NCI-H460 (cell line): Measurements from ENCODE around the gene RADIL. TPM values are rescaled to one million over a fixed set of nuclear protein-coding genes. Genes with fewer than 3 reads are reported as not detected.
"Not testable (repeated sequence)": the region's sequence is repeated elsewhere in the genome, so short reads cannot be mapped to it uniquely, and the experiment has no call there.

Experiments used
- DNase-seq: peaks from one replicate; pipeline ENCODE4 v3.0.0-alpha.2; 2016; ENCODE audit warnings: low read depth; ENCODE audit errors: extremely low read depth
- total RNA-seq: library from RNA; depleted of rRNA; stranded (reverse); fragments of >200 nt; shearing (Covaris generic); gene quantifications from 2 replicates; pipeline ENCODE4 v1.2.3, GENCODE V29; 2014

RADIL gene
- total RNA-seq, 1 experiment from 2014 or later: 11.5 TPM

DNA sequence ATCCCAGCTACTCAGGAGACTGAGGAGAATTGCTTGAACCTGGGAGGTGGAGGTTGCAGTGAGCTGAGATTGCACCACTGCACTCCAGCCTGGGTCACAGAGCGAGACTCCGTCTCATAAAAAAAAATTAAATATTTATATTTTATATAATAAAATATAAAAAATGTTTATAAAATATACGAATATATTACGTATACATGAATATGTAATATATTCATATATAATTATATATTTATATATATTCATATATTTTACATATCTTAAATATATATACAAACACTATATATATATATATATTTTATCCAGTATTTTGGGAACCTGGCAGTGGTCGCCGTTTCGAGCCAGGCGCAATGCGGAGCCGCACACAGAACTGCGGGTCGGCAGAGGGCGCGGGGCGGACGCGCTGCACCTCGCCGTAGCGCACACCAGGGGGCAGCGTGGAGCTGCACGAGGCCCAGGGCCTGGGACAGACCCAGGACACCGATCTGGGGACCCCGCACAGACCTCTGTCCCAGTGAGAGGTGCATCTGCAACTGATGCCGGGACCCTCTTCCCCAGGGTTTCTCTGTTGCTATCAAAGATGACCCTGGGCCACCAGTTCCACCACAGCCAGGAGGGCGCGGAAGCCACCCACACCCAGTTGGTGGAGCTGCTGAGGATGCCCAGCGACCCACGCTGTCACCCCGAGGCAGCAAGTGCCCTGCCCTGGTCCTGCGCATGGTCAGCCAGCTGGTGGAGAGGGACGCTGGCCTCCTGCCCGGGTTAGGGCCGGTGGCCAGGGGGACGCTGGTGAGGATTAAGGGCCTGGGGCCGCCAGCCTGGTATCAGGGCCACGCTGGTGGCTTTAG, 85.4 kb downstream of the RADIL start:
- DNase-seq: peak; percentile 41

DNA sequence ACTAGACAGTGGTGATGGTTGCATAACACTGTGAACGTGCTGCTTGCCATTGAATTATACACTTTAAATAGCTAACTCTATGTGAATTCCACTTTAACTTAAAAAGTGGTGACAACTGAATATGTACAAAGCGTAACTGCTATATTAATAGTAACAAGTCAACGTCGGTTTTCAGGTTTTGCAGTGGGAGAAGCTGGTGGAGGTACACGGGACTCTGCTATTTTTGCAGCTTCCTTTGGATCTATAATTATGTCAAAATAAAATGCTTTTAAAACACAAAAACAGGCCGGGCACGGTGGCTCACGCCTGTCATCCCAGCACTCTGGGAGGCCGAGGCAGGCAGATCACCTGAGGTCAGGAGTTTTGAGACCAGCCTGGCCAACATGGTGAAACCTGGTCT, 87.1 kb downstream of the RADIL start:
- no peak for DNase-seq

DNA sequence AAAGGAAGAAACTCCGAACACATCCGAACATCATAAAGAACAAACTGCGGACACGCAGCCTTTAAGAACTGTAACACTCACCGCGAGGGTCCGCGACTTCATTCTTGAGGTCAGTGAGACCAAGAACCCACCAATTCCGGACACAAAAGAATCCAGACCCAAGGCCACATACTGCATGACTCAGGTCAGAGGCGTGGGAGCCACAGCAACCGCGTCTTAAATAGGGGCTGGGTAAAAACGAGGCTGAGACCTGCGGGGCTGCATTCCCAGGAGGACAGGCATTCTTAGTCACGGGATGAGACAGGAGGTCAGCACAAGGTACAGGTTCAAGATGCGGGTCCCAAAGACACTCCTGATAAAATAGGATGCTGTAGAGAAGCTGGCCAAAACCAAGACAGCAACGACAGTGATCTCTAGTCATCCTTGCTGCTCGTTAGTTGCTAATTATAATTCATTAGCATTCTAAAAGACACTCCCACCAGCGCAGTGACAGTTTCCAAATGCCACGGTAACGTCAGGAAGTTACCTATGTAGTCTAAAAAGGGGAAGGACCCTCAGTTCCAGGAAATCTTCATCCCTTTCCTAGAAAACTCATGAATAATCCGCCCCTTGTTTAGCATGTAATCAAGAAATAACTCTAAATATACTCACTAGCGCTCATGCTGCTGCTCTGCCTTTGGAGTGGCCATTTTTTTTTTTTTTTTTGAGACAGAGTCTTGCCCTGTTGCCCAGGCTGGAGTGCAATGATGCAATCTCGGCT, 88.7 kb downstream of the RADIL start:
- no peak for DNase-seq

DNA sequence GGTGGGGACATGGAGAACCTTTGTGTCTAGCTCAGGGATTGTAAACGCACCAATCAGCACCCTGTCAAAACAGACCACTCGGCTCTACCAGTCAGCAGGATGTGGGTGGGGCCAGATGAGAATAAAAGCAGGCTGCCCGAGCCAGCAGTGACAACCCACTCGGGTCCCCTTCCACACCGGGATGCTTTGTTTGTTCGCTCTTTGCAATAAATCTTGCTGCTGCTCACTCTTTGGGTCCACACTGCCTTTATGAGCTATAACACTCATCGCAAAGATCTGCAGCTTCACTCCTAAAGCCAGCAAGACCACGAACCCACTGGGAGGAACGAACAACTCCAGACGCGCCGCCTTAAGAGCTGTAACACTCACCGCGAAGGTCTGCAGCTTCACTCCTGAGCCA, 89.3 kb downstream of the RADIL start:
- DNase-seq: not testable (repeated sequence)

DNA sequence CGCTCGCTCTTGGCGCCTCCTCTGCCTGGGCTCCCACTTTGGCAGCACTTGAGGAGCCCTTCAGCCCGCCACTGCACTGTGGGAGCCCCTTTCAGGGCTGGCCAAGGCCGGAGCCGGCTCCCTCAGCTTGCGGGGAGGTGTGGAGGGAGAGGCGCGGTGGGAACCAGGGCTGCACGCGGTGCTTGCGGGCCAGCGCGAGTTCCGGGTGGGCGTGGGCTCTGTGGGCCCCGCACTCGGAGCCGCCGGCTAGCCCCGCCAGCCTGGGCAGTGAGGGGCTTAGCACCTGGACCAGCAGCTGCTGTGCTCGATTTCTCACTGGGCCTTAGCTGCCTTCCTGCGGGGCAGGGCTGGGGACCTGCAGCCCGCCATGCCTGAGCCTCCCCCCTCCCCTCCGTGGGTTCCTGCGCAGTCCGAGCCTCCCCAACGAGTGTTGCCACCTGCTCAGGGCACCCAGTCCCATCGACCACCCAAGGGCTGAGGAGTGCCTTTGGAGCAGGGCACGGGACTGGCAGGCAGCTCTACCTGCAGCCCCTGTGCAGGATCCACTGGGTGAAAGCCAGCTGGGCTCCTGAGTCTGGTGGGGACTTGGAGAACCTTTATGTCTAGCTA, 90.0 kb downstream of the RADIL start:
- not testable (repeated sequence) for DNase-seq

DNA sequence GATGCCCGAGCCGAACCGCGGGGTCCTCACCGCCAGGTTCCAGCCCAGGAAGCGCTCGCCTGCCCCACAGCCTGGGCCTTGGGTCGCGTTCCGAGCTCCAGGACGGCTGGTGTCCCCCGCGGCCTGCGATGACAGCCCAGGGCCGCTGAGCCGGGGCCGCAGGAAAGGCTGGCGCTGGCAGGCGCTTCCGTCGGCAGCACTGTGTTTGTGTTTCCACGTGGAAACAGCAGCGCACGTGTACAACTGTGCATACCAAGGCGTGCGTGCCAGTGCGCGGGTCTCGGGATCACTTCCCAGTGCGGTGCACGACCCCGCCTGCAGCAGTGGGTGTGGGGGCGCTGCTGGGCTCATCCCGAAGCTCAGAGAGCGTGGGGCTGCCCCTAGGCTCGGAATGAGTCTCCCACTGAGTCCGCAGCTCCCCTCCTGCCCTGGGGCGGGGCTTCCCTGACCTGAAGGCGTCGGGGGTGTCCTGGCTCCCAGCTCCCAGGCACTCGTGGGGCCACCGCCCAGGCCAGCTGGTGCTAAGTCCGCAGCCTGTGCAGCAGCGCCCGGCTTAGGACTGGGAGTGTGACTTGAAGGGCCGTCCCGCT, 90.9 kb downstream of the RADIL start:
- no peak for DNase-seq

DNA sequence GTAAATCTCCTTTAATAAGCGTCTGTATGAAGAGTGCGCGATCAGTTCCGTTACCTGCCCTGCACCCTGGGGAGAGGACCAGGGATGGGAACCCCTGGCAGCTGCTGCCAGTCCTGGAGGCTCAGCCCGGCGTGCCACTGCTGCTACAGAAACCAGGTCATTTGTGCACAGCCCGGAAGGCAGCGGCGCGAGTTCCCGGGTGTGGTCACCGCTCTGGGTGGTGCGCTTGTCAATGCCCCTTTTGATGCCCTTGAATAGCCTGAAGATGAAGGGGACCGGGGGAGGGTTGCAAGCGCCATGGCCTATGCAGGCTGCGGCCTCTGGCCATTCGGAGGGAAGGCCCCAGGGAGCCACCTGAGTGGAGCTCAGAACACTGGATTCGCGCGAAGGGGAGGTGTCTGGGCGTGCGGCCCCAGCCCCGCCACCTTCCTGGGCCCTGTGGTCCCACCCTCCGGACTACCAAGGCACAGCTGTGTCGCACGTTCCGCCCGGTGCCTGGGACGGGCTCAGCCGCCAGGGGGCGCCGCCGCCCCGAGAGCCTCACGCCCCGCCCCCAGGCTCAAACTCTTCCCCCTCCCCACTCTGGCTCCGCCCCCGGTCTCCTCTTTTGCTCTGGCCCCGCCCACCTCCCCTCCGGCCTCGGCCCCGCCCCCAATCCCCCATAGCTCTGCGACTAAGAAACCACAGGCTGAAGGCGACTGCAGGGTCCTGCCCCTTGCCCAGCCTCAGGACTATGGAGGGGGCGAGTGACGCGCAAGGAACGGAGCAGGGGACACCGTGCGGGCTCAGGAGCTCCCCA, 91.6 kb downstream of the RADIL start:
- DNase-seq: peak; percentile 51

DNA sequence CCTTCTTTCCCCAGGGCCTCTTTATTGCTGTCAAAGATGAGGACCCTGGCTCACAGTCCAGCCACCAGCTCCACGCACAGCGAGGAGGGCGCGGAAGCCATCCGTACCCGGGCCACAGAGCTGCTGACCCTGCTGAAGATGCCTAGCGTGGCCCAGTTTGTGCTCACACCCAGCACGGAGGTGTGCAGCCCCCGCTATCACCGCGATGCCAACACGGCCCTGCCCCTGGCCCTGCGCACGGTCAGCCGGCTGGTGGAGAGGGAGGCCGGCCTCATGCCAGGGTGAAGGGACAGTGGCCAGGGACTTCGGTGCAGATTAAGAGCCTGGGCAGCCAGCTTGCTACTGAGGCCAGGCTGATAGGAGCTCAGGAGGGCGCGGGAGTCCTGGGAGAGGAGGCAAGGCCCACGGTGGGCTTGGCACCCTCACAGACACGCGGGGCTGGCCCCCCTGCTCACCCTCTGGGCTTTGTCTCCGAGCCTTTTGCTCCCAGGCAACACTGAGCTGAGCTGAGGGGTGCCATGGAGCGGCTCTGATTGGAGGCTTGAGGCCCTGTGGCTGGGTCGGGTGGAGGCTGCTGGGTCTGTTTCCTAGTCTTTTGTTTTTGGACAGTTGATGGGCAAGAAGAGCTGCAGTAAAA, 92.3 kb downstream of the RADIL start:
- no peak for DNase-seq

DNA sequence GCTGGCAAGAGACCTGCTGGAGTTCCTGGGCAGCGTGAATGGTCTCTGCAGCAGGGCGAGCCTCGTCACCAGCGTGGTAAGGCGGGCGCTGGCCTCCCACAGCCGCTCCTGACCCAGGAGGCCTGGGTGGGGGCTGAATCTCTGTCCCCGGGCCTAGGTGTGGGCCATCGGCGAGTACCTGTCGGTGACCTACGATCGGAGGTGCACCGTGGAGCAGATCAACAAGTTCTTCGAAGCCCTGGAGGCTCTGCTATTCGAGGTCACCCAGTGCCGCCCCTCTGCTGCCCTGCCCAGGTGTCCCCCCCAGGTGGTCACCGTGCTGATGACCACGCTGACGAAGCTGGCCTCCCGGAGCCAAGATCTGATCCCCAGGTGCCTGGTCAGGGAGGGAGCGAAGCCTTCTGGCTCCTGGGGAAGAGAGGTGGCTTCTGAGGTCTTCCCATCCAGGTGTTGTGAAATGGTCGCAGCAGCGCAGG, 93.0 kb downstream of the RADIL start:
- DNase-seq: no peak

DNA sequence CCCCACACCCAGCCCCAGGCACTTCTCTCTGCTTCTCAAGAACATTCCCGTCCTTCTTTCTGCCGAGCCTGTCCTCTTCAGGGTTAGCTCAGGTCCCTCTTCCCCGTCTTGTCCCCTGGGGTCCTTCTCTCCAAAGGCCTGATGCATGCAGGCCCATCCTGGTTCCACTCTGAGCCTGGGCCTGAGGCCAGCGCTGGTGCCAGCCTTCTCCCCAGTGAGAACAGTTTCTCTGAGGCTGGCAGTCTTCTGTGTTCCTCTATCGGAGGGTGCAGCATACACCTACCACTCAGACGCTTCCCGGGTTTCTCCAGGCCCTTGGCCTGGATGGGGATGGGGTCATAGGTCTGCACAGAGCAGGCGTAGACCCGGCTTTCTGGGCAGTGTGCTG, 93.4 kb downstream of the RADIL start:
- DNase-seq: no peak

DNA sequence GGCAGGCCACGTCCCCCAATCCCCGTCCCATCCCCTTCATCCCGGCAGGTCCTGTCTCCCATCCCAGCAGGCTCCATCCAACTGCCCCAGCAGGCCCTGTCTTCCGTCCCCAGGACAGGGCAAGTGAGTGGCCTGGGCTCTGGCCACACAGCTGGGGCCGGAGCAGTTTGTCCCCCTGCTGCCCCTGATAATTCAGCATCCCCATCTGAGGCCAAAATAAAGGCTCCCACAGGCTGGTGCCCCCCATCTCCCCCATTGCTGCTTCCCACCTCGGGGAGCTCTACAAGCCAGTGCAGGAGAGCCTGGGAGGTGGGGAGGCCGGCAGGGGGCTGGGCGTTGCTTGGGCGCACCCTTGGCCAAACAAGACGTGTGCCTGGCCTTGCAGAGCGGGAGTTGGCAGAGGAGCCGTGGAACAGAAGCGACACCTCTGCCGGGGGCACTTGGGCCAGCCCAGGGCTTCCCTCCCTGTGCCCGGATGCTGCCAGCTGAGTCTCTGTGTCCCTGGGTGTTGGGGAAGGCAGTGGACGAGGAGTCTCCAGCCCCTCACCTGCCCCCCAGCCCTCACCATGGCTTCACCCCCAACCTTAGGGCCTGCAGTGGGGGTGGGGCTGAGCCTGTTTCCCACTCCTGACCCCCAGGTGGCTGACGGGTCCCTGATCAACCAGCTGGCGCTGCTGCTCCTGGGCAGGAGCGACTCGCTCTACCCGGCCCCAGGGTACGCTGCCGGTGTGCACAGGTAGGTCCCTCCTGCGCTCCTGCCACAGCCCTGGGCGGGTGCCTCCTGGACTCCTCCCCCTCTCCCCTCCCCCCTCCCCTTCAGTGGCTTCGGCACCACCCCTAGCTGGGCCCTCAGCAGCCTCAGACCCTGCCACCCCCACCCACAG, 94.1 kb downstream of the RADIL start:
- no peak for DNase-seq

DNA sequence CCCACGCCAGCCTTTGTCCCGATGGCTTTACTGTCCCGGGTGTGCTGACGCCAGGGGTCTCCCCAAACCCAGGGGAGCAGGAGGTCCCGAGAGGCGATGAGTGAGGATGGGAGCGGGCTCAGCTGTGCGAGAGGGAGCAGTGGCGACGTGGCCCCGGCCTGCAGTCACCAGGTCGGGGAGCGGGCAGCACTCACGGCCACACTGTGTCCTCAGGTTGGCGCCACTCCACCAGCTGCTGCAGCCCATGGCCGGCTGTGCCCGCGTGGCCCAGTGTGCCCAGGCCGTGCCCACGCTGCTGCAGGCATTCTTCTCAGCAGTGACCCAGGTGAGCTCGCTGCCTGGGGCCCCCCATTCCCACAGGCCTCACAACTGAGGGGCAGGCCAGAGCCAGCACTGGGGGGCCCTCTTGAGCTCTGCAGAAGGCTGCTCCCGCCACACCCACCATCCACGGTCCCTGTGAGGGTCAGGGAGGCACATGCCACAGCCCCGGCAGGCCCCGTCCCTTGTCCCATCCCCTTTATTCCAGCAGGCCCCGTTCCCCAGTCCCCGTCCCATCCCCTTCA, 94.8 kb downstream of the RADIL start:
- DNase-seq: no peak

DNA sequence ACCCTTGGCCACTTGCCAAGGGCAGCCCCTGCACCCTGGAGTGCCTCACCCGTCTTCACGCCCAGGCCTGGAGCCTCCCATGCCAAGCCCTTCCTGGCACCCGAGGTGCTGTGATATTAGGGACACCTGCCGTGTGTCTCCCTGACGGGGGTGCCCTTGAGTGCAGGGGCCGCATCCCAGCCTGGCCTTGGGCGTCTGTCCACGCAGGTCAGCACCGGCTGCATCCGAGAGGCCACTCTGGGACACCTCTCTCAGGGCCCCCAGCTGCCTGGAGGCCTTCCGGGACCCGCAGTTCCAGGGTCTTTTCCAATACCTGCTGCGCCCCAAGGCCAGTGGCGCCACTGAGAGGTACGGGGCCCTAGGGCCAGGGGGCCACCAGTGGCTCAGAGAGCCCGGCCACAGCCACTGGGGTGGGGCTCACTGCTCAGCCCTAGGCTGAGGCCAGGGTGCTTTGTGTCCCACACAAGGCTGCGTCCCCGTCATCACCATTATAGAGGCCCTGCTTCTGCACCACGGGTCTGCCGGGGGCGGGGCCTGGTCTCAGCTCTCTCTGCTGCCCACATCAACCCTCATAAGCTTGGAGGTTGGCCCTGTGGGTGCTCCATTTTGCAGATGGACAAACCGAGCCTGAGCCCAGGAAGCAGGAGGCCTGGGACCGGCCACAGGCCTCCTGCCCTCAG, 95.4 kb downstream of the RADIL start:
- no peak for DNase-seq

DNA sequence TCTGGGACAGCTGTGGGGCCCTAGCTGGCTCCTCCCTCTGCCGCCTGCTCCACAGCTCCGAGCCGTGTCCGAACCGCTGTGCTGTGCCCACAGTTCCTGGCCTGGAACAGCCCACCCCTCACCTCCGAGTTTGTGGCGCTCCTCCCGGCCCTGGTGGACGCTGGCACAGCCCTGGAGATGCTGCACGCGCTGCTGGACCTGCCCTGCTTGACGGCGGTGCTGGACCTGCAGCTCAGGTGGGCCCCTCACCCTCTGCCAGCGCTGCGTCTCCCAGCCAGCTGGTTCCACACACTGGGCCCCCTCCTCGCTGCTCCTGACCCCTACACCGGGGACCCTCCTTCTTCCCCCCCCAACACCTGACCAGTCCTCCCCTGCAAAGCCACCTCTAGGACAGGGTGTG, 96.0 kb downstream of the RADIL start:
- DNase-seq: no peak

DNA sequence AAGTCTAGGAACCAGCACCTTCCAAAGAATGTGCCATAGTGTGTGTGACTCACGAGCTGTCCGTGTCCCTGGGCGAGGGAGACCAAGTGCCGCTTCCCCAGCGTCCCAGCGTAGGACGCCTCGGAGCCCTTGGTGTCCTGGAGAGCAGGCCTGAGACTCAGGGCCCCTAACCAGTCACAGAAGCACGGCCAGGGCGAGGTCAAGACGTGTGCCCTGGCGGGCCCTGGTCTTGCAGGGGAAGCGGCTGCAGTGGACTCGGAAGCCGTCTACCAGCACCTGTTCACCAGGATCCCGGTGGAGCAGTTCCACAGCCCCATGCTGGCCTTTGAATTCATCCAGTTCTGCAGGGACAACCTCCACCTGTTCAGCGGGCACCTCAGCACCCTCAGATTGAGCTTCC, 97.5 kb downstream of the RADIL start:
- no peak for DNase-seq

DNA sequence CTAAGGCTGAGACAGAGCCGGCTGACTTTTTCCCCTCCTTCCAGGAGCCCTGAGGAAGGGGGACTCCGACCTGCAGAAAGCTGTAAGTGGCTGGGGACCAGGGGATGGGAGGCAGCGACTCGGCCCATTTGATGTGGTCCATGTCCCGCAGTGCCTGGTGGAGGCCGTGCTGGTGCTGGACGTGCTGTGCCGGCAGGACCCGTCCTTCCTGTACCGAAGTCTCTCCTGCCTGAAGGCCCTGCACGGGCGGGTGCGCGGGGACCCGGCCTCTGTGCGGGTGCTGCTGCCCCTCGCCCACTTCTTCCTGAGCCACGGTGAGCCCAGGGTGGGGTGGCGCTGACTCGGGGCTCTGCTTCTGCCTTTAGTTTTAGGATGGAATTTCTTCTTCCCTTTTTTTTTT, 98.1 kb downstream of the RADIL start:
- no peak for DNase-seq

DNA sequence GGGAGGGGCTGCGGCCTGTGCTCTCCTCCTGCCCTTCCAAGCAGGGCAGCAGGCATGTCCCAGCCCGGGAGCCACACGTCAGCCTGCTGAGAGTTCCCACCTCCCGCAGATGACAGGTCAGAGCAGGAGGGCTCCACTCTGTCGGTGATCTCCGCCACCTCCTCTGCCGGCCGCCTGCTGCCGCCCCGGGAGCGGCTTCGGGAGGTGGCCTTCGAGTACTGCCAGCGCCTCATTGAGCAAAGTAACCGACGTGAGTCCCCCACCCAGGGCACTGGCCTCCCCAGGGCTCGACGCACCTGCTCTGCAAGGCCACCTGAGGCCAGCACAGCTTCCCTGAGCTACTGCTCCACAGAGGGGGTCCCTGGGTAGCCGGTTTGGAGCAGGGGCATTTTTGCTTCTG, 98.7 kb downstream of the RADIL start:
- DNase-seq: no peak

DNA sequence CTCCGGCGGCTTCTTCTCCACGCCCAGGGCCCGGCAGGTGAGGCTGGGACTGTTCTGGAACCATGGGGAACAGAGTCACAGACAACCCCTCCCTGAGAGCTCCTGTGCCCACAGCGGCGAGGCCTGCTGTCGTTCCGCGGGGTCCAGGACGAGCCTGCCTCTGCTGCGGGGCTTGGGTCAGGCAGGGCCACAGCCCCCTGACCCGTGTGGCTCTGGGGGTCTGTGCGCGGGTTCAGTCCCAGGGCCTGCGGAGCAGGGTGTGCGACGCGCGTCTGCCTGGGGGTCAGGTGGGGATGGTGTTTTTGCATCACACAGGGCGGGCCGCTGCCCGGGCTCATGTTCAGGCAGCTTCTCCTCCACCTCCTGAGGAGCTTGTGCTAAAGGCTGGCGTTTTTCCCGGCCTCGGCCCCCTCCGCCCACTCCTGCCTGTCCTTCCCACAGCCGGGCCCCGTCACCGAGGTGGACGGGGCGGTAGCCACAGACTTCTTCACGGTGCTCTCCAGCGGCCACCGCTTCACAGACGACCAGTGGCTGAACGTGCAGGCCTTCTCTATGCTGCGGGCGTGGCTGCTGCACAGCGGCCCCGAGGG, 99.7 kb downstream of the RADIL start:
- DNase-seq: no peak
